ENCODE data around the gene CGNL1.

CGNL1 gene

GRCh38 chr15:57403566-57404325 lies 27.4 kb downstream of the CGNL1 start:
- Histone ChIP-seq H4K20me1 (ENCODE audit: insufficient read depth, low read length) (no peaks in the 10 kb centered on the region), H3F3A (ENCODE audit: insufficient read depth, low read length) (no peaks in the 10 kb centered on the region), H3K9me2 (replicated peaks; ENCODE audit: insufficient read depth, low read length) (no peaks in the 10 kb centered on the region), H3K9me3 (replicated peaks; ENCODE audit: insufficient read depth, low read length) (no peaks in the 10 kb centered on the region), H3K4me2 (ENCODE audit: low read depth, low read length) (no peak overlapping the region), H3K79me2 (ENCODE audit: low read length) (no peaks in the 10 kb centered on the region), H3K27ac (ENCODE audit: low read length) (no peak overlapping the region), H3K4me3 (ENCODE audit: low read length) (no peak overlapping the region), H2AFZ (ENCODE audit: low read length) (no peak overlapping the region; the same call in 1 of the 2 replicates), H3K4me1 (ENCODE audit: low read length) (no peaks in the 10 kb centered on the region), H3K27me3 (replicated peaks; ENCODE audit: insufficient read depth, low read length) (no peaks in the 10 kb centered on the region), H3K9ac (ENCODE audit: low read length) (no peak overlapping the region), H3K36me3 (replicated peaks; ENCODE audit: insufficient read depth, low read length) (no peaks in the 10 kb centered on the region)
- no peak for DNase-seq
- TF ChIP-seq EZH2 (optimal IDR thresholded peaks at IDR 0.05; ENCODE audit: low read depth, low read length) (no peak), EZH2phosphoT487 (IDR thresholded peaks at IDR 0.05; ENCODE audit: low read length) (no peak), CTCF (IDR thresholded peaks at IDR 0.05; ENCODE audit: low read length) (no peak)

GRCh38 chr15:57405133-57405532 lies 28.8 kb downstream of the CGNL1 start:
- Histone ChIP-seq H3K4me1 (ENCODE audit: low read length) (no peaks in the 10 kb centered on the region), H3K4me3 (ENCODE audit: low read length) (no peak overlapping the region), H3K4me2 (ENCODE audit: low read depth, low read length) (no peak overlapping the region), H3K79me2 (ENCODE audit: low read length) (no peaks in the 10 kb centered on the region), H3K36me3 (replicated peaks; ENCODE audit: insufficient read depth, low read length) (no peaks in the 10 kb centered on the region), H3K9me2 (replicated peaks; ENCODE audit: insufficient read depth, low read length) (no peaks in the 10 kb centered on the region), H3K9ac (ENCODE audit: low read length) (no peak overlapping the region), H2AFZ (ENCODE audit: low read length) (no peak overlapping the region), H3K9me3 (replicated peaks; ENCODE audit: insufficient read depth, low read length) (no peaks in the 10 kb centered on the region), H4K20me1 (ENCODE audit: insufficient read depth, low read length) (no peaks in the 10 kb centered on the region), H3K27me3 (replicated peaks; ENCODE audit: insufficient read depth, low read length) (no peaks in the 10 kb centered on the region), H3K27ac (ENCODE audit: low read length) (no peak overlapping the region), H3F3A (ENCODE audit: insufficient read depth, low read length) (no peaks in the 10 kb centered on the region)
- no peak for DNase-seq
- TF ChIP-seq CTCF (IDR thresholded peaks at IDR 0.05; ENCODE audit: low read length) (no peak), EZH2phosphoT487 (IDR thresholded peaks at IDR 0.05; ENCODE audit: low read length) (no peak), EZH2 (optimal IDR thresholded peaks at IDR 0.05; ENCODE audit: low read depth, low read length) (no peak)

GRCh38 chr15:57406062-57406772 lies 29.9 kb downstream of the CGNL1 start:
- Histone ChIP-seq H3K9me2 (replicated peaks; ENCODE audit: insufficient read depth, low read length) (no peaks in the 10 kb centered on the region), H3F3A (ENCODE audit: insufficient read depth, low read length) (no peaks in the 10 kb centered on the region), H3K9me3 (replicated peaks; ENCODE audit: insufficient read depth, low read length) (no peaks in the 10 kb centered on the region), H3K4me1 (ENCODE audit: low read length) (no peaks in the 10 kb centered on the region), H3K79me2 (ENCODE audit: low read length) (no peaks in the 10 kb centered on the region), H3K27me3 (replicated peaks; ENCODE audit: insufficient read depth, low read length) (no peaks in the 10 kb centered on the region), H3K9ac (ENCODE audit: low read length) (no peak overlapping the region), H3K36me3 (replicated peaks; ENCODE audit: insufficient read depth, low read length) (no peaks in the 10 kb centered on the region), H3K4me3 (ENCODE audit: low read length) (no peak overlapping the region), H2AFZ (ENCODE audit: low read length) (no peak overlapping the region), H3K4me2 (ENCODE audit: low read depth, low read length) (no peak overlapping the region), H3K27ac (ENCODE audit: low read length) (no peak overlapping the region), H4K20me1 (ENCODE audit: insufficient read depth, low read length) (no peaks in the 10 kb centered on the region)
- no peak for TF ChIP-seq CTCF (IDR thresholded peaks at IDR 0.05; ENCODE audit: low read length)
- DNase-seq: no peak
